ENCODE measurements around the gene GID8. TPM values are rescaled to one million over a fixed set of nuclear protein-coding genes. Genes with fewer than 3 reads are reported as not detected.
"Not testable (repeated sequence)": the region's sequence is repeated elsewhere in the genome, so short reads cannot be mapped to it uniquely, and the experiment has no call there.

GID8 gene
- total RNA-seq, 1 experiment from 2014 or later = 37.2 TPM

DNA sequence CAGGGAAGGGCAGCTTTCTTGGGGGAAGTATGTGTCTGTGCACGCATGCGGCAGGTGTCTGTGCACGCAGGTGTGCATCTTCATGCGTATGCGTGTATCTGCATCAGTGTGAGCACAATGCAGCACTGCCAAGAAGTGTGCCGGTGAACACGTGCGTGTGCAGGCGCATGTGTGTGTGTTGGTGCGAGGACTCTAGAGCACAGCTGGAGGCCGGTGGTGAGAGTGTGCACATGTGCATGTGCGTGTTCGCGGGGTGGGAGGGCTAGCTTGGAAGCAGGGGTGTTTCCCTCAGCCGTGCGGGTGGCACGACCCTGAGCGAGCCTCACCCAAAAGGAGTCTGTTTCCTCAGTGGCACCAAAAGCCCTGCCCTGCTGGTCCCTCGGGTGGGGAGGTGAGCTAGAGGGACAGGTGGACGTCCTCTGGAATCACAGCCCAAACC lies 22.1 kb downstream of the GID8 start:
- H3F3A ChIP-seq (ENCODE audit: low read length, unreplicated experiment) = no peaks in the 10 kb centered on the region
- DNase-seq (no peak), ATAC-seq (no peak)
- no peak overlapping the region for H3K27ac ChIP-seq (ENCODE audit: low read length)
- H3K36me3 ChIP-seq (ENCODE audit: low read depth, low read length) = no peaks in the 10 kb centered on the region
- intact Hi-C loops (cut with micrococcal nuclease) = no loop called here
- no peaks in the 10 kb centered on the region for H3K9me3 ChIP-seq (ENCODE audit: low read length)
- H3K4me2 ChIP-seq (ENCODE audit: low read length) = no peak overlapping the region
- H3K4me1 ChIP-seq (ENCODE audit: insufficient read depth, low read length) = no peaks in the 10 kb centered on the region; the same call in 1 of the 2 replicates
- TF ChIP-seq EZH2 (IDR thresholded peaks at IDR 0.05; ENCODE audit: low read length, unreplicated experiment) (no peak), EZH2phosphoT487 (IDR thresholded peaks at IDR 0.05; ENCODE audit: borderline replicate concordance, low read length) (no peak)
- TF ChIP-seq, protein P1, sequence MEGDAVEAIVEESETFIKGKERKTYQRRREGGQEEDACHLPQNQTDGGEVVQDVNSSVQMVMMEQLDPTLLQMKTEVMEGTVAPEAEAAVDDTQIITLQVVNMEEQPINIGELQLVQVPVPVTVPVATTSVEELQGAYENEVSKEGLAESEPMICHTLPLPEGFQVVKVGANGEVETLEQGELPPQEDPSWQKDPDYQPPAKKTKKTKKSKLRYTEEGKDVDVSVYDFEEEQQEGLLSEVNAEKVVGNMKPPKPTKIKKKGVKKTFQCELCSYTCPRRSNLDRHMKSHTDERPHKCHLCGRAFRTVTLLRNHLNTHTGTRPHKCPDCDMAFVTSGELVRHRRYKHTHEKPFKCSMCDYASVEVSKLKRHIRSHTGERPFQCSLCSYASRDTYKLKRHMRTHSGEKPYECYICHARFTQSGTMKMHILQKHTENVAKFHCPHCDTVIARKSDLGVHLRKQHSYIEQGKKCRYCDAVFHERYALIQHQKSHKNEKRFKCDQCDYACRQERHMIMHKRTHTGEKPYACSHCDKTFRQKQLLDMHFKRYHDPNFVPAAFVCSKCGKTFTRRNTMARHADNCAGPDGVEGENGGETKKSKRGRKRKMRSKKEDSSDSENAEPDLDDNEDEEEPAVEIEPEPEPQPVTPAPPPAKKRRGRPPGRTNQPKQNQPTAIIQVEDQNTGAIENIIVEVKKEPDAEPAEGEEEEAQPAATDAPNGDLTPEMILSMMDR (conservative IDR thresholded peaks at IDR 0.05; ENCODE audit: low read depth, low read length) = no peak
- H3K79me2 ChIP-seq (ENCODE audit: low read length) = no peaks in the 10 kb centered on the region
- CTCF ChIA-PET = no interaction called here
- no peak overlapping the region for H3K4me3 ChIP-seq (ENCODE audit: low read length)
- no peaks in the 10 kb centered on the region for H3K9me2 ChIP-seq (replicated peaks; ENCODE audit: low read length)
- no TSS peak for BruUV-seq (replicated peaks)
- POLR2A ChIA-PET (ENCODE audit: unreplicated experiment) = no interaction called here
- H3K9ac ChIP-seq (ENCODE audit: low read length) = no peak overlapping the region
- no peak overlapping the region for H2AFZ ChIP-seq (ENCODE audit: low read length)
- H3K27me3 ChIP-seq (ENCODE audit: low read length) = peaks cover 9% of the 10 kb centered on the region; the same call in 1 of the 2 replicates
- H4K20me1 ChIP-seq (ENCODE audit: low read length) = no peaks in the 10 kb centered on the region

DNA sequence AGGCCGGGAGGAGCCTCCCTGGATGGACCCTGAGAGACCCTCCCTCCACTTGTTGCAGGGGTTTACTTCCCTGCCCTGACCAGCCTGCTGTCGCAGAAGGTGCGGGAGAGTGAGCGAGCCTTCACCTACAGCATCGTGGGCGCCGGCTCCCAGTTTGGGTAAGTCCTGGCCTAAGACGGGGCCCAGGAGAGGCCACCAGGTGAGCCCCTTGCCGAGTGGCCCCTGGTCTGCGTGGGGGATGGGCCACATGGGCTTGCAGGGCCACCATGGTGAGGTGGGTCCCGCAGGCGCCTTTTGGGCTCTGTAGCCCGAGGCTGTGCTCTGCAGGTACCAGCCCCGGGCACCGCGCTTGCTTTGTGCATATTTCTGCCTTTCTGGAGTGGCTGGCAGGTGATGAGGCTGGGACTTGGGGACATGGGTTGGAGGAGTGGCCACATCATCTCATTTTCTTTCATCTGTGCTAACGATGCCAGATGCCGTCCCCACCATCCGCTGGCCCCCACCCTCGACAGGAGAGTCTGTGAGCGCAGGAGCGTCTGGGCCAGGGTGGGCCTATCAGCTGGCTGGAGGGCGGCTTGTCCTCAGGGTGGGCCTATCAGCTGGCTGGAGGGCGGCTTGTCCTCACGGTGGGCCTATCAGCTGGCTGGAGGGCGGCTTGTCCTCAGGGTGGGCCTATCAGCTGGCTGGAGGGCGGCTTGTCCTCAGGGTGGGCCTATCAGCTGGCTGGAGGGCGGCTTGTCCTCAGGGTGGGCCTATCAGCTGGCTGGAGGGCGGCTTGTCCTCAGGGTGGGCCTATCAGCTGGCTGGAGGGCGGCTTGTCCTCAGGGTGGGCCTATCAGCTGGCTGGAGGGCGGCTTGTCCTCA lies 22.7 kb downstream of the GID8 start:
- H3K36me3 ChIP-seq (ENCODE audit: low read depth, low read length); ATAC-seq; H3K9me3 ChIP-seq (ENCODE audit: low read length); intact Hi-C loops (cut with micrococcal nuclease); H4K20me1 ChIP-seq (ENCODE audit: low read length); H3K79me2 ChIP-seq (ENCODE audit: low read length); H3K9me2 ChIP-seq (replicated peaks; ENCODE audit: low read length); CTCF ChIA-PET; H3K27me3 ChIP-seq (ENCODE audit: low read length); H3K4me1 ChIP-seq (ENCODE audit: insufficient read depth, low read length); H3K4me2 ChIP-seq (ENCODE audit: low read length); DNase-seq; H3F3A ChIP-seq (ENCODE audit: low read length, unreplicated experiment); BruUV-seq (replicated peaks); POLR2A ChIA-PET (ENCODE audit: unreplicated experiment); H3K27ac ChIP-seq (ENCODE audit: low read length); H2AFZ ChIP-seq (ENCODE audit: low read length); H3K4me3 ChIP-seq (ENCODE audit: low read length); H3K9ac ChIP-seq (ENCODE audit: low read length): not testable (repeated sequence)

DNA sequence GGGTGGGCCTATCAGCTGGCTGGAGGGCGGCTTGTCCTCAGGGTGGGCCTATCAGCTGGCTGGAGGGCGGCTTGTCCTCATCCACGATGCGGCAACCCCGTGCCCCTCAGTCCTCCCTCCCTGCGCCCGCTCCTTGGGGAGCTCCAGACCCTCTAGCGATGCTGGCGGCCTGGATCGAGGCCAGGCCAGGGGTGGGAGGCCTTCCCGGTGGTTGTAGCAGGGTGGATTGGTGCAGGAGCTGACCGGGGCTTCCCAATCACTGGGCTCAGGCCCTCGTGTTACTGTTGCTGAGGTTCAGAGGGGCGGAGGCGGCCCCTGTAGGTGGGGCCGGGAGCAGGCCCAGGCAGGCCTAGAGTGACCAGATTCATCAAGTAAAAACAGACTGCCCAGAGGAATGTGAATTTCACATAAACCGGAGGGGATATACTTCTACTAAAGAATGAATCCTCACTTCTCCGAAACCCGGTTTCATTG lies 23.4 kb downstream of the GID8 start:
- CTCF ChIA-PET = no interaction called here

More for the DNA sequence above, 23.4 kb downstream of the GID8 start:
- H2AFZ ChIP-seq (ENCODE audit: low read length) = no peak overlapping the region
- H3K79me2 ChIP-seq (ENCODE audit: low read length) = no peaks in the 10 kb centered on the region
- TF ChIP-seq EZH2 (IDR thresholded peaks at IDR 0.05; ENCODE audit: low read length, unreplicated experiment) (no peak), EZH2phosphoT487 (IDR thresholded peaks at IDR 0.05; ENCODE audit: borderline replicate concordance, low read length) (no peak)
- TF ChIP-seq, protein P1 (conservative IDR thresholded peaks at IDR 0.05; ENCODE audit: low read depth, low read length) = no peak
- peaks cover 9% of the 10 kb centered on the region; the same call in 1 of the 2 replicates for H3K27me3 ChIP-seq (ENCODE audit: low read length)
- no peaks in the 10 kb centered on the region for H3K4me1 ChIP-seq (ENCODE audit: insufficient read depth, low read length)
- no peak overlapping the region for H3K27ac ChIP-seq (ENCODE audit: low read length)
- no peaks in the 10 kb centered on the region for H3K9me2 ChIP-seq (replicated peaks; ENCODE audit: low read length)
- DNase-seq = no peak
- no peaks in the 10 kb centered on the region for H4K20me1 ChIP-seq (ENCODE audit: low read length)
- no peaks in the 10 kb centered on the region for H3K36me3 ChIP-seq (ENCODE audit: low read depth, low read length)
- no TSS peak for BruUV-seq (replicated peaks)
- H3K4me2 ChIP-seq (ENCODE audit: low read length) = no peak overlapping the region
- no peaks in the 10 kb centered on the region for H3F3A ChIP-seq (ENCODE audit: low read length, unreplicated experiment)
- H3K9me3 ChIP-seq (ENCODE audit: low read length) = no peaks in the 10 kb centered on the region
- POLR2A ChIA-PET (ENCODE audit: unreplicated experiment) = no interaction called here
- ATAC-seq = no peak
- no peak overlapping the region for H3K9ac ChIP-seq (ENCODE audit: low read length)
- intact Hi-C loops (cut with micrococcal nuclease) = no loop called here
- no peak overlapping the region for H3K4me3 ChIP-seq (ENCODE audit: low read length)
